ENCODE results near the gene ALKBH8.

Gene ALKBH8

DNA sequence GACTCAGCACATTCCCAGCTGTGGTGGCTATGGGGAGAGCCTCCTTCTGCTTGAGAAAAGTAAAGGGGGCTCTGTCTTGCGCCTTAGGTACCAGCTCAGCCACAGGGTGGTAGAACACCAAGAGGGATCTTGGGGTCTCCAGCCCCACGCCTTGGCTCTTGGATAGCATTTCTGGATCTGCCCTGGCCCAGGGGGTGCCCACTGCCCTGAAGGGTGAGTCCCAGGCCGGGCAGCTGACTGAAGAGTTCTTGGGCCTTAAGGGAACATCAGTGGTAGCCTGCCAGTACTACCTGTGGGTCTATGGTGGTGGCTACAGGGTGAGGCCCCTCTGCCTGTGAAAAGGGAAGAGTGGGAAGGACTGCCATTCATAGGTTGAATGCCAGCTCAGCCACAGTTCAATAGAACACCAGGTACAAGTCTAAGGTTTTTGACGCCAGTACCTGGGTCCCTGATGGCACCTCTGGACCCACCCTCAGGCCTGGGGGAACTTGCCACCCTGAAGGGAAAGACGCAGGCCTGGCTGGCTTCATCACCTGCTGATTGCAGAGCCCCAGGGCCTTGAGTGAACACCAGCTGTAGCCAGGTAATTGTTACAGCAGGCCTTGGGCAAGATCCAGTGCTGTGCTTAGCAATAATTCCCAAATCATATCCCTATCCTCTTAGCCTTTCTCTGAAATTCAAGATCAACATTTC is 111.8 kb downstream of the ALKBH8 start:
- TF ChIP-seq ISL1 (CRISPR knock-in tag; IDR thresholded peaks at IDR 0.05), result no peak
- TF ChIP-seq ESRRG (CRISPR knock-in tag; IDR thresholded peaks at IDR 0.05), result no peak
- TF ChIP-seq BACH2 (CRISPR knock-in tag; IDR thresholded peaks at IDR 0.05; ENCODE audit: borderline replicate concordance), result no peak
- TF ChIP-seq CSDC2 (CRISPR knock-in tag; IDR thresholded peaks at IDR 0.05), result no peak
- TF ChIP-seq, protein P1, sequence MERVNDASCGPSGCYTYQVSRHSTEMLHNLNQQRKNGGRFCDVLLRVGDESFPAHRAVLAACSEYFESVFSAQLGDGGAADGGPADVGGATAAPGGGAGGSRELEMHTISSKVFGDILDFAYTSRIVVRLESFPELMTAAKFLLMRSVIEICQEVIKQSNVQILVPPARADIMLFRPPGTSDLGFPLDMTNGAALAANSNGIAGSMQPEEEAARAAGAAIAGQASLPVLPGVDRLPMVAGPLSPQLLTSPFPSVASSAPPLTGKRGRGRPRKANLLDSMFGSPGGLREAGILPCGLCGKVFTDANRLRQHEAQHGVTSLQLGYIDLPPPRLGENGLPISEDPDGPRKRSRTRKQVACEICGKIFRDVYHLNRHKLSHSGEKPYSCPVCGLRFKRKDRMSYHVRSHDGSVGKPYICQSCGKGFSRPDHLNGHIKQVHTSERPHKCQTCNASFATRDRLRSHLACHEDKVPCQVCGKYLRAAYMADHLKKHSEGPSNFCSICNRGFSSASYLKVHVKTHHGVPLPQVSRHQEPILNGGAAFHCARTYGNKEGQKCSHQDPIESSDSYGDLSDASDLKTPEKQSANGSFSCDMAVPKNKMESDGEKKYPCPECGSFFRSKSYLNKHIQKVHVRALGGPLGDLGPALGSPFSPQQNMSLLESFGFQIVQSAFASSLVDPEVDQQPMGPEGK (CRISPR knock-in tag; IDR thresholded peaks at IDR 0.05; ENCODE audit: borderline replicate concordance), result no peak
- no peak for TF ChIP-seq TOX (CRISPR knock-in tag; IDR thresholded peaks at IDR 0.05; ENCODE audit: borderline replicate concordance)
- TF ChIP-seq TCF4 (CRISPR knock-in tag; IDR thresholded peaks at IDR 0.05; ENCODE audit: borderline replicate concordance), result no peak
- TF ChIP-seq, protein P2, sequence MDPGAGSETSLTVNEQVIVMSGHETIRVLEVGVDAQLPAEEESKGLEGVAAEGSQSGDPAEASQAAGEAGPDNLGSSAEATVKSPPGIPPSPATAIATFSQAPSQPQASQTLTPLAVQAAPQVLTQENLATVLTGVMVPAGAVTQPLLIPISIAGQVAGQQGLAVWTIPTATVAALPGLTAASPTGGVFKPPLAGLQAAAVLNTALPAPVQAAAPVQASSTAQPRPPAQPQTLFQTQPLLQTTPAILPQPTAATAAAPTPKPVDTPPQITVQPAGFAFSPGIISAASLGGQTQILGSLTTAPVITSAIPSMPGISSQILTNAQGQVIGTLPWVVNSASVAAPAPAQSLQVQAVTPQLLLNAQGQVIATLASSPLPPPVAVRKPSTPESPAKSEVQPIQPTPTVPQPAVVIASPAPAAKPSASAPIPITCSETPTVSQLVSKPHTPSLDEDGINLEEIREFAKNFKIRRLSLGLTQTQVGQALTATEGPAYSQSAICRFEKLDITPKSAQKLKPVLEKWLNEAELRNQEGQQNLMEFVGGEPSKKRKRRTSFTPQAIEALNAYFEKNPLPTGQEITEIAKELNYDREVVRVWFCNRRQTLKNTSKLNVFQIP (CRISPR knock-in tag; IDR thresholded peaks at IDR 0.05; ENCODE audit: borderline replicate concordance, low read depth), result no peak
- no peak for TF ChIP-seq PPARA (CRISPR knock-in tag; IDR thresholded peaks at IDR 0.05; ENCODE audit: borderline replicate concordance)
- TF ChIP-seq, protein P3, sequence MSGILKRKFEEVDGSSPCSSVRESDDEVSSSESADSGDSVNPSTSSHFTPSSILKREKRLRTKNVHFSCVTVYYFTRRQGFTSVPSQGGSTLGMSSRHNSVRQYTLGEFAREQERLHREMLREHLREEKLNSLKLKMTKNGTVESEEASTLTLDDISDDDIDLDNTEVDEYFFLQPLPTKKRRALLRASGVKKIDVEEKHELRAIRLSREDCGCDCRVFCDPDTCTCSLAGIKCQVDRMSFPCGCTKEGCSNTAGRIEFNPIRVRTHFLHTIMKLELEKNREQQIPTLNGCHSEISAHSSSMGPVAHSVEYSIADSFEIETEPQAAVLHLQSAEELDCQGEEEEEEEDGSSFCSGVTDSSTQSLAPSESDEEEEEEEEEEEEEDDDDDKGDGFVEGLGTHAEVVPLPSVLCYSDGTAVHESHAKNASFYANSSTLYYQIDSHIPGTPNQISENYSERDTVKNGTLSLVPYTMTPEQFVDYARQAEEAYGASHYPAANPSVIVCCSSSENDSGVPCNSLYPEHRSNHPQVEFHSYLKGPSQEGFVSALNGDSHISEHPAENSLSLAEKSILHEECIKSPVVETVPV (CRISPR knock-in tag; IDR thresholded peaks at IDR 0.05), result no peak
- TF ChIP-seq ZC3H10 (CRISPR knock-in tag; IDR thresholded peaks at IDR 0.05), result no peak
- no peak for TF ChIP-seq ZFP3 (CRISPR knock-in tag; IDR thresholded peaks at IDR 0.05)
- no peak for TF ChIP-seq OSR1 (CRISPR knock-in tag; IDR thresholded peaks at IDR 0.05)
- no peak for TF ChIP-seq GLIS3 (CRISPR knock-in tag; IDR thresholded peaks at IDR 0.05)
- TF ChIP-seq ZNF8 (CRISPR knock-in tag; IDR thresholded peaks at IDR 0.05), result no peak
- TF ChIP-seq RARB (CRISPR knock-in tag; IDR thresholded peaks at IDR 0.05), result no peak
- TF ChIP-seq, protein P4, sequence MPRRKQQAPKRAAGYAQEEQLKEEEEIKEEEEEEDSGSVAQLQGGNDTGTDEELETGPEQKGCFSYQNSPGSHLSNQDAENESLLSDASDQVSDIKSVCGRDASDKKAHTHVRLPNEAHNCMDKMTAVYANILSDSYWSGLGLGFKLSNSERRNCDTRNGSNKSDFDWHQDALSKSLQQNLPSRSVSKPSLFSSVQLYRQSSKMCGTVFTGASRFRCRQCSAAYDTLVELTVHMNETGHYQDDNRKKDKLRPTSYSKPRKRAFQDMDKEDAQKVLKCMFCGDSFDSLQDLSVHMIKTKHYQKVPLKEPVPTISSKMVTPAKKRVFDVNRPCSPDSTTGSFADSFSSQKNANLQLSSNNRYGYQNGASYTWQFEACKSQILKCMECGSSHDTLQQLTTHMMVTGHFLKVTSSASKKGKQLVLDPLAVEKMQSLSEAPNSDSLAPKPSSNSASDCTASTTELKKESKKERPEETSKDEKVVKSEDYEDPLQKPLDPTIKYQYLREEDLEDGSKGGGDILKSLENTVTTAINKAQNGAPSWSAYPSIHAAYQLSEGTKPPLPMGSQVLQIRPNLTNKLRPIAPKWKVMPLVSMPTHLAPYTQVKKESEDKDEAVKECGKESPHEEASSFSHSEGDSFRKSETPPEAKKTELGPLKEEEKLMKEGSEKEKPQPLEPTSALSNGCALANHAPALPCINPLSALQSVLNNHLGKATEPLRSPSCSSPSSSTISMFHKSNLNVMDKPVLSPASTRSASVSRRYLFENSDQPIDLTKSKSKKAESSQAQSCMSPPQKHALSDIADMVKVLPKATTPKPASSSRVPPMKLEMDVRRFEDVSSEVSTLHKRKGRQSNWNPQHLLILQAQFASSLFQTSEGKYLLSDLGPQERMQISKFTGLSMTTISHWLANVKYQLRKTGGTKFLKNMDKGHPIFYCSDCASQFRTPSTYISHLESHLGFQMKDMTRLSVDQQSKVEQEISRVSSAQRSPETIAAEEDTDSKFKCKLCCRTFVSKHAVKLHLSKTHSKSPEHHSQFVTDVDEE (CRISPR knock-in tag; IDR thresholded peaks at IDR 0.05), result no peak
- no peak for TF ChIP-seq SNAI2 (CRISPR knock-in tag; IDR thresholded peaks at IDR 0.05)
- TF ChIP-seq ZFP30 (CRISPR knock-in tag; IDR thresholded peaks at IDR 0.05), result no peak
- no peak for ATAC-seq
